GM12878 (cell line): ENCODE results near the gene RHBDD1.

Experiments used
- ATF7 ChIP-seq: fragments of 450-650 bp; IDR thresholded peaks from 2 replicates; pipeline ENCODE4 v1.6.1; 2016; ENCODE audit warnings: low read depth, mild to moderate bottlenecking
- BHLHE40 ChIP-seq, 2 experiments: fragments of 450-650 bp in 1 of 2; IDR thresholded peaks; 2 replicates each; pipeline ENCODE4 v1.6.1; 2011 to 2017; ENCODE audit warnings: low read depth in 2 of 2, borderline replicate concordance in 1 of 2, improper control_type of control experiment in 1 of 2, low read length in 1 of 2, mild to moderate bottlenecking in 1 of 2
- CBX3 ChIP-seq: fragments of 200-600 bp; sonication (generic); IDR thresholded peaks from 2 replicates; pipeline ENCODE4 v1.6.1; 2016; ENCODE audit warnings: low read depth, borderline replicate concordance
- CHD1 ChIP-seq: IDR thresholded peaks from 2 replicates; pipeline ENCODE4 v1.6.1; 2012; ENCODE audit warnings: low read depth, low read length, improper control_type of control experiment
- CTCF ChIP-seq, 3 experiments: IDR thresholded peaks in 2 of 3; conservative IDR thresholded peaks in 1 of 3; 2 replicates each; pipeline ENCODE4 v1.5.1; 2011; ENCODE audit warnings: low read depth in 3 of 3, low read length in 3 of 3, mild to moderate bottlenecking in 3 of 3, control low read depth in 2 of 3, moderate library complexity in 2 of 3, inconsistent platforms in 1 of 3, mixed read lengths in 1 of 3; ENCODE audit not compliant: control insufficient read depth in 2 of 3, insufficient read depth in 1 of 3; ENCODE audit errors: extremely low read depth in 1 of 3
- FOXK2 ChIP-seq: fragments of 450-650 bp; IDR thresholded peaks from 2 replicates; pipeline ENCODE4 v1.6.1; 2017; ENCODE audit warnings: mild to moderate bottlenecking, moderate library complexity
- MXI1 ChIP-seq: fragments of 150-350 bp; IDR thresholded peaks from 2 replicates; pipeline ENCODE4 v1.6.1; 2011; ENCODE audit warnings: low read depth, mild to moderate bottlenecking, inconsistent platforms, low read length, improper control_type of control experiment
- PKNOX1 ChIP-seq: fragments of 450-650 bp; IDR thresholded peaks from 2 replicates; pipeline ENCODE4 v1.6.1; 2016; ENCODE audit warnings: mild to moderate bottlenecking
- POLR2A ChIP-seq: IDR thresholded peaks from 2 replicates; pipeline ENCODE4 v1.6.1; 2011; ENCODE audit warnings: low read depth, mild to moderate bottlenecking, low read length
- POLR2AphosphoS5 ChIP-seq: IDR thresholded peaks from 2 replicates; pipeline ENCODE4 v1.6.1; 2011; ENCODE audit warnings: mild to moderate bottlenecking, low read length, inconsistent platforms
- SMARCA5 ChIP-seq: fragments of 450-650 bp; IDR thresholded peaks from 2 replicates; pipeline ENCODE4 v1.6.1; 2017; ENCODE audit warnings: mild to moderate bottlenecking
- SP1 ChIP-seq: IDR thresholded peaks from one replicate; pipeline ENCODE4 v1.6.1; 2011; ENCODE audit warnings: low read depth, low read length
- TF ChIP-seq, protein P1 (sequence below): IDR thresholded peaks from 2 replicates; pipeline ENCODE4 v1.6.1; 2012; ENCODE audit warnings: mild to moderate bottlenecking, low read depth, low read length

DNA sequence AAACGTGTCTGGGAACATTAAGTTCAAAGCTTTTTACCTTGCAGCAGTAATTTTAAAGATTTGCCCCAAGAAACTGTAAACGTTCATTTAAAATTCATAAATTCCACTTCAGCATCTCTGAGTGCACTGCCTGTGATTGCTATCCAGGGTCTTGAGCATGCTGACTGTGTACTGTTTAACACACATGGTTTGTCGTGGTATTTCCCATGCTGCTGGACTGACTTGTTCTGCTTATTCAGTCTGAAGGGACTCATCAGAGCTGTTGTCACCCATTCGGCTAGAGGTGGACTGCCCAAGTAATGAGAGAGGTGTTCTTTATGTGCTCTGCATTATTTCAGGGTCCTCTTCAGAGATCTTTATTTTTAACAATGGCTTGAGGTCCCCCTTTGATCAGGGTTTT is 53.1 kb downstream of the RHBDD1 start:
- TF ChIP-seq BHLHE40 (IDR thresholded peaks at IDR 0.05; ENCODE audit: borderline replicate concordance in 1 of 2, low read depth in 2 of 2, low read length in 1 of 2) (no peak), CTCF (IDR thresholded peaks at IDR 0.05 in 2 of 3, conservative IDR thresholded peaks at IDR 0.05 in 1 of 3; ENCODE audit: control insufficient read depth in 2 of 3, extremely low read depth in 1 of 3, insufficient read depth in 1 of 3, low read depth in 3 of 3, low read length in 3 of 3) (no peak), CBX3 (no peak), SMARCA5 (no peak), CHD1 (no peak), POLR2AphosphoS5 (no peak), FOXK2 (no peak), MXI1 (no peak), POLR2A (no peak), PKNOX1 (no peak), SP1 (no peak), ATF7 (no peak)
- TF ChIP-seq, protein P1, sequence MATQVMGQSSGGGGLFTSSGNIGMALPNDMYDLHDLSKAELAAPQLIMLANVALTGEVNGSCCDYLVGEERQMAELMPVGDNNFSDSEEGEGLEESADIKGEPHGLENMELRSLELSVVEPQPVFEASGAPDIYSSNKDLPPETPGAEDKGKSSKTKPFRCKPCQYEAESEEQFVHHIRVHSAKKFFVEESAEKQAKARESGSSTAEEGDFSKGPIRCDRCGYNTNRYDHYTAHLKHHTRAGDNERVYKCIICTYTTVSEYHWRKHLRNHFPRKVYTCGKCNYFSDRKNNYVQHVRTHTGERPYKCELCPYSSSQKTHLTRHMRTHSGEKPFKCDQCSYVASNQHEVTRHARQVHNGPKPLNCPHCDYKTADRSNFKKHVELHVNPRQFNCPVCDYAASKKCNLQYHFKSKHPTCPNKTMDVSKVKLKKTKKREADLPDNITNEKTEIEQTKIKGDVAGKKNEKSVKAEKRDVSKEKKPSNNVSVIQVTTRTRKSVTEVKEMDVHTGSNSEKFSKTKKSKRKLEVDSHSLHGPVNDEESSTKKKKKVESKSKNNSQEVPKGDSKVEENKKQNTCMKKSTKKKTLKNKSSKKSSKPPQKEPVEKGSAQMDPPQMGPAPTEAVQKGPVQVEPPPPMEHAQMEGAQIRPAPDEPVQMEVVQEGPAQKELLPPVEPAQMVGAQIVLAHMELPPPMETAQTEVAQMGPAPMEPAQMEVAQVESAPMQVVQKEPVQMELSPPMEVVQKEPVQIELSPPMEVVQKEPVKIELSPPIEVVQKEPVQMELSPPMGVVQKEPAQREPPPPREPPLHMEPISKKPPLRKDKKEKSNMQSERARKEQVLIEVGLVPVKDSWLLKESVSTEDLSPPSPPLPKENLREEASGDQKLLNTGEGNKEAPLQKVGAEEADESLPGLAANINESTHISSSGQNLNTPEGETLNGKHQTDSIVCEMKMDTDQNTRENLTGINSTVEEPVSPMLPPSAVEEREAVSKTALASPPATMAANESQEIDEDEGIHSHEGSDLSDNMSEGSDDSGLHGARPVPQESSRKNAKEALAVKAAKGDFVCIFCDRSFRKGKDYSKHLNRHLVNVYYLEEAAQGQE = no peak
